T-helper 1 cell (primary cell): ENCODE results near the gene TSPO.

ENCODE experiments used
- DNase-seq, 5 donors: peaks; one replicate each; pipeline ENCODE4 v3.0.0-alpha.2; 2012 to 2020

TSPO gene

DNA sequence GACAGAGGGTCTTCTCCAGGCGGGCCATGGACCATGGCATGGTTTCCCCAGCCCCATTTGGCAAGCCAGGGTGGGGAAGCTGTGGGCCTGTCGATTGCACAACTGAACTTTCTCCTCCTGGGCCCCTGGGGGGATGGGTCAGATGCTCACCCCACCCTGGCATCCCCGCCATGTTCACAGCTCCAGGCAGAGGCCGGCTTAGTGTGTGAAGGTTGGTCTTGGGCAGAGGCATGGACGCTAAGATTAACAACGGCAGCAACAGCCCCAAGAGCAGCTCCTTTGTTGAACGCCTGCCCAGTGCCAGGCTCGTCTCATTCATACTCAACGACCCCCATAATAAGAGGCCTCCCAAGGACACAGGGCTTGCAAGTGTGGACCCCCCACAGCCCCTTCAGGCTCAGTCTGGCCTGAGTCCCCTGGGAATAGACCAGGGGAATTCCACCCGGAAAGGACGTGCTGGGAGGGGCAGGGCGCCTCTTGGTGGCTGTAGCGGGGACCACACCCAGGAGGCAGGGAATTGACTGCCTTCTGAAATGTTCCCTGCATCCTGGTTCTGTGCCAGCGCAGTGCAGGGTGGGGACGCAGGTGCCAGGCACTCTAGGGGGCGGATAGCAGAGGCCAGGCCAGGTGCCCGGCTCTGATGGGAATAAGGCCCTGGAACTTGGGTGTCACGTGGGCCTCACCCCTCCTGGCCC is 8.3 kb downstream of the TSPO start:
- DNase-seq: no peak

DNA sequence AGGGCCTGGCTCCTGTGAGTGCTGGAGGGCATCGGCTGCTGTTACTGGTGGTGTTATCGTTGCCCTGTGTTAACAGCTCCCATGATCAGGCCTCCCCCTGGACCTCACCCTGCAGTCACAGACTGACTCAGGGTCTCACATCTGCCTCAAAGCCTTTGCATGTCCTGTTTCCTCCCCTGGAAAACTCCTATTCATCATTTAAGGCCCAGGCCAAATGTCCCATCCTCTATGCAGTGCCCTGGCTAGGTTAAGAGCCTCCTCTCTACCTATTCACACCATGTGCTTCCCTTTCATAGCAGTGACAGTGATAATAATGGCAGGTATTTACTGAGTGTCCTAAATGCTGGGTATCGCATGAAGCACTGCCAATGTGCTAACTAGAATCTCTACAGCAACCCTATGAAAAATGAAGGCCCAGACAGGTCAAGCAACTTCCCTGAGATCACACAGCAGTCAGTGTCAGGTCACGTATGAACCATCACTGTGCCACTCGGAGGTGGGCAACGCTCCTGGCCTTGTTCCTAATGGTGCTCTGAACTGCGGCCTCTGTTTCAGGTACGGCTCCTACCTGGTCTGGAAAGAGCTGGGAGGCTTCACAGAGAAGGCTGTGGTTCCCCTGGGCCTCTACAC is 9.3 kb downstream of the TSPO start:
- DNase-seq: no peak

DNA sequence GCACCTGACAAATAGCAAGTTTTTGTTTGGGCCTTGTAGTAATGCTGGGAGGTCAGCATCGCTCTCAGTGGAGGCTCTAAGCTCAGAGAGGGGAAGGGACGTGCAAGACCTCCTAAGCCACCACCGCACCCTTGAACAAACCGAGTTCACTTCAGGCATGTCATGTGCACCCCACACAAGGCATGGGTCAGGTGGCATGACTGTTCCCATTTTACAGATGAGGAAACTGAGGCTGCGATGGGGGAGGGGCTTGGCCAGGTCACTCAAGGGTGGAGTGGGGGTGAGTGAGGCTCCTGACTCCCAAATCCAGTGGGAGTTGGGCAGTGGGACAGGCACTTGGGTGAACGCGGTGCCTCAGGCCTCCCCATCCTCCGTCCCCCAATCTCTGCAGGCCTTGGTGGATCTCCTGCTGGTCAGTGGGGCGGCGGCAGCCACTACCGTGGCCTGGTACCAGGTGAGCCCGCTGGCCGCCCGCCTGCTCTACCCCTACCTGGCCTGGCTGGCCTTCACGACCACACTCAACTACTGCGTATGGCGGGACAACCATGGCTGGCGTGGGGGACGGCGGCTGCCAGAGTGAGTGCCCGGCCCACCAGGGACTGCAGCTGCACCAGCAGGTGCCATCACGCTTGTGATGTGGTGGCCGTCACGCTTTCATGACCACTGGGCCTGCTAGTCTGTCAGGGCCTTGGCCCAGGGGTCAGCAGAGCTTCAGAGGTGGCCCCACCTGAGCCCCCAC is 11.2 kb downstream of the TSPO start:
- no peak for DNase-seq

DNA sequence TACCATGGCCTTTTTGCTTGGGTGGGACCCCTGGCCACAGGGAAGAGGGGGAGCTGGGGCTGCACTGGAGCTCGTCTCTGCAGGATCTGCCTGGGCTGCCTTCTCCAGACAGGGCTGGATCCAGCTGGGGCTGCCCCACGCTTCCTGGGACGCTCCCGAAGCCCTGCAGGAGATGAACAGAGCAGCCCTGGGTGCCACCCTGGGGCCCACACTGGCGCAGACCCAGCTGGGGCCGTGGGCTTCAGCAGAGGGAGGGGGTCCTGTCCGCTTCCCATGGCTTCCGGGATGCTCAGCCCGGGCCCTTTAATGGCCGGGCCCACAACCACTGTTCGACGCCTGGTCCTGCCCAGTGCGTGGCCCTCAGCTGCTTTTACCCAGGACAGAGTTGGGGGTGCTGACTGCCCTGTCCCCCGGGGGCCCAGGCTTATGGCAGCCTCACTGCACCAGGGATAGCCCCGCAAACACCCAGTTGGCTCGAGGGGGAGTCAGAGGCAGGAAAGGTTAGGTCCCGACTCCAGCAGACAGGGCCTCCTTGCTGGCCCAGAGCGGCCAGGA is 12.0 kb downstream of the TSPO start:
- DNase-seq: no peak

- DNase-seq: no peak
Measured at GRCh38 chr22:43164636-43165035, 13.3 kb downstream of the TSPO start.

DNA sequence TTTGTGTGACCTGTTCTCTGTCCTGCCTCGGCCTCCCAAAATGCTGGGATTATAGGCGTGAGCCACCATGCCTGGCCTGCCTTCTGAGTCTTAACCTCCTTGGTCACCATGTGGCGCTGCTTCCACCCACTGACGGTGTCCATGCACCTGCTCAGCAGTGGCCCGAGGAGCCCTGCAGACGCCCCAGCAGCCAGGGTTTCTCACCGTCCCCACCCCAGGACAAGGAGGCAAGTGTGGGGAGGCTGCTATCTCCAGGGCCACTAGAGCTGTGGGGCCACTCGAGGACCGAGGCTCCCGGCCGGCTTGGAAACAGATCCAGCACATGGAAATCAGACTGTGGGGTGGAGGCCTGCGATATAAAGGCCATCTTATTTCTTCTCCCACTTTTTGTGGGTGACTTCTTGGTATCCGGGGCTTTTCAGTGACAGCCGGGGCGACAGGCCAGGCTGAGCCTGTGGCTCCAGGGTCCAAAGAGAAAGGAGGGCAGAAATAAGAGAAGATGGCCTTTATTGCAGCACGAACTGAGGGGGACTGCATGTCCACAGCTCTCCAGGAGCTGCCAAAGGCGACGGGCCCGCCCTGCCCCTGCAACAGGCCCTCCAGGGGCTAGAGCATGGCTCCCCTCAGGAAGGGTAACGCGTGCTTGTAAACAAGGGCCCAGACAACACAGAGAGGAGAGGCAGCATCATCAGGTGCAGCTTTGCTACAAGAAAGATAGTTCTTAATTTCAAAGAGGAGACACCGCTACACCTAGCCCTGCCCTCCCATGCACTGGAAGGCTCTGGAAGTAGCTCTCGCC is 15.0 kb downstream of the TSPO start:
- DNase-seq: no peak

- DNase-seq: no peak
Measured at GRCh38 chr22:43167001-43167589, 15.7 kb downstream of the TSPO start.

GRCh38 chr22:43168471-43169309 is 17.3 kb downstream of the TSPO start:
- no peak for DNase-seq

GRCh38 chr22:43169310-43170130 is 18.2 kb downstream of the TSPO start:
- no peak for DNase-seq

DNA sequence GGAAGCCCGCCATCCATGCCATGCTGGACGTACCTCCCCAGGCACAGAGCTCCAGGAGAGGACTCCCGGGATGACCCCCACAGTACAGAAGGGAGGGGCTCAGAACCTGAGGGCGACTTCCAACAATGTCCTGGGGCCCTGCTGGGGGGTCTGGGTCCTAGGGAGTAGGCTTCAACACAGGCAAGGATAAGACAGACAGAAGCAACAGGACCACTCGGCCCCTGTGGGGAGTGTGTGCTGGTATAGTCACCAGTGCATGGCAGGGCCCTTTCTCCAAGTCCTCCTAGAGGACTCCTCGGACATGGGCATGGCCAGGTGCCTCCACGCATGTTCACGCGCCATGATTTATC is 18.7 kb downstream of the TSPO start:
- no peak for DNase-seq

DNA sequence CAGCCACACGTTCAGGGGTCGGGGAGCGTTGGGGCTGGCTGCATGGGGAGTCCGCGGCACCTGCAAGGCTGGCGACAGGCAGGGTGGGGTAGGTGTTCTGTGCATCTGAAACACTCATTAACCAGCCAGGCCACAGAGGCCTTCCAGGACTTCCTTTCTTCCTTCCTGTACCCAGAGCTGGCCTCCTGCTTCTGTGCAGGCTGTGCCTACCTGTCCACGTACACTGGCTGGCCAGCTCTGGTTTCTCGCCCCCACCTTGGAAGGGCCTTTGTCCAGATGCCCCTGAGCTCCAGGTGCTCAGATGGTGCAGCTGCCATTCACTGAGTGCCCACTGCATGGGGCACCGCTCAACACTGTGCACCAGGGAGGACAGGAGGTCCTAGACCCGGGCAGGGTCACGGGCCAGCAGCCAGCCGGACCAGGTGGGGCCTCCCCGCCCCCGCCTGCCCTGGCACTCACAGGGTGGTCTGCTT is 19.7 kb downstream of the TSPO start:
- DNase-seq: no peak

DNA sequence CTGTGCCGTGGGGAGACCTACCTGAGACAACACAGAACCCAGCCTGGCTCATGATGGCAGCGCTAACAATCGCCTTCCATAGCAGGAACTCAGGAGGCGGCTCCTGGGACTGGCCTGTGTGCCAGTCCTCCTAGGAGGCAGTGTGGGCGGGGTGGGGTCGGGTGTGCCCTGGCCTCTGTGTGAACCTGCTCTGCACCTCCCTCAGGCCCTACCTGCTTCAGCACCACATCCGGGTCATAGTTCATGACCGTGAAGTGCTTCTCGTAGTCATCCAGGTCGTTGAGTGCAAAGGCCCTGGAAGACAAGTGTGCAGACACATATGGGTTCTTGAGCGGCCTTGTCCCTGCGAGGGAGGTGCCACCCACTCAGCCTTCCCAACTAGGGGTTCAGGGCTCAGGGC is 20.2 kb downstream of the TSPO start:
- DNase-seq: no peak

DNA sequence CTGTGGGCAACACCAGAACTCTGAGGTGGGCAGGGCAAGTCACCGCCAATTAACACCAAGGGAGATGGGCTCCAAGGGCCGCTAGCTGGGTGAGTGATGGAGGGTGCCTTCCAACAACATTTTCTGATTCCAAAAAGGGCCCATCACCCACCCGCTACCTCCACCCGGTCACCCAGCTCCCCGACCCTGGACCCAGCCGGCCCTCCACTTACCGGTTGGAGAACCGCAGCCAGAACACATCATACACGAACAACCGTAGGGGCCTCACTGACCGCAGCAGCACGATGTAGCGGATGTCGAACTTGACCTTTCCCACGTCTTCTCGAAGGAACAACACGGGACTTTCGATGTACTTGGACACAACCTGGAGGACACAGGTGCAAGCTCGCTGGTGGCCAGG is 20.8 kb downstream of the TSPO start:
- no peak for DNase-seq

DNA sequence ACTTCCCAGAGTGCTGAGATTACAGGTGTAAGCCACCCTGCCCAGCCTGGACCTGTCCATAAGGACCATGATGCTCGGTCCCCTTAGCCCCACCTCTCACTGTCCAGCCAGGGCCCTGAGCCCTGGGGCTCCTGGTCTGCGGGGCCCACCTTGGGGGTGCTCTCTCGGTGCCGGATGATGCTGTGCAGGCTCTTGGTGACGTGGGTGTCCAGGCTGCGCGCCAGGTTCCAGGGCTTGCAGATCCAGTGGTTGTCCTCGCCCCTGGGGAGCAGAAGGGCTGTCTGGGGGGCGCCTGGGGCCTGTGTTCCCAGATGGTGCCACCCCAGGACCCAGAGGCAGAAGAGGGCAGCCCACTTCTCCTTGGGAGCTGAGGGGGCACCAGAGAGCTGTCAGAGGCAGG is 22.2 kb downstream of the TSPO start:
- no peak for DNase-seq

DNA sequence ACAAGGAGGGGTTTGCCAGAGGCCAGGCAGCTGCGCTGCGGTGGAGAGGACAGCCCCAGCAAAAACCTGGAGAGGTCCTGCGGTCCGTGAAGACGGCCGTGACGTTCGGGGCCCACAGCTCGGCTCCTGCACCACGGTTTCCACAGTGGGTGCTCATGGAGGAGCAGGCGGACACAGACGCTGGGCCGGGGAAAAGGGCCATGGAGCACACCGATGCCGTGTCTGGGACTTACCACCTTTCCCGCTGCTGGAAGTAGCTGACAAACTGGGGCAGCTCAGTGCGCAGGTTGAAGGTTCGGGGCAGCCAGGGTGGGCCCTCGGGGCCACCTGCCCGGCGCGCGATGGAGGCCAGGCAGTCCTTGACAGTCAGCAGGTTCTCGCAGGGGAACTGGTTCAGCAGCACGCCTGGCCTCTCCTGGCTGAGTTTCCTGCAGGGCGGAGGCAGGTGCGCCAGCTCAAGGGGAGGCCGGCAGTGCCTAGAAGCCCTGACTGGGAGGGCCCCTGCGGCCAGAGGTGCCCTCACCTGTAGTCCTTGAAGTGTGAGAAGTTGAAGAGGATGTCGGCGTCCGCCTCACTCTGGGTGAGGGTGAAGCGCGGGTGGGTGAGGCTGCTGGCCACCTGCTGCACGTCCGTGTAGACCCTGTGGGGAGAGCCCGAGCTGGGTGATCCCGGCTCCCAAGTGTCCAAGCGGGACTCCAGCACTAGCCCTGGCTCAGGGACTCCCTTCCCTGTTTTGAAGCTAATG is 22.8 kb downstream of the TSPO start:
- no peak for DNase-seq

DNA sequence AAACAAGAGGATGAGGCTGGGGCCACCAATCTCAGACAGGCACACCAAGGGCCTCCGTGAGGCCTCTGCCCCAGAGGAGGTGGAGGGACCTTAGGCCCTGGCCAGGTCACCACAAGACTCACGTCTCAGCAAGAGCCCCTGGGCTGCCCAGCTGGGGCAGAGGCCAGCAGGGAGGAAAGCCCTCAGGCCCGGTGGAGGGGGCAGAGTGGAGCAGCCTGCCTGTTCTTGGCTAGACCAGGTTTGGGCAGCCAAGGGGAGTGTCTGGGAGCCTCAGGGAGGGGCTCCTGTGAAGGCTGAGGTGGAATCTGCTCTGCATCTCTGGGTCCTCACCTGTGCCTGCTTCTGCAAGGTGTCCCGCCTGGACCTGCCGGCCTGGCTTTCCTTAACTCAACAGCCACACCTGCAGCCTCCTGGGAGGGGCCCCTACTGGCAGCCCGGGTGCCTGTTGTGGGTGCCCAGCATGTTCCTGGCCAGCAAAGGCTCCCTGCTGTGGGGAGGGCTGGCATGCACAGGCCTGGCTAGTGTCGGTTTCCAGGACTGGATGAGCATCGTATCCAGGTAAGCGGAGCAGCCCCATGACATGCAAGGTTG is 23.7 kb downstream of the TSPO start:
- no peak for DNase-seq

DNA sequence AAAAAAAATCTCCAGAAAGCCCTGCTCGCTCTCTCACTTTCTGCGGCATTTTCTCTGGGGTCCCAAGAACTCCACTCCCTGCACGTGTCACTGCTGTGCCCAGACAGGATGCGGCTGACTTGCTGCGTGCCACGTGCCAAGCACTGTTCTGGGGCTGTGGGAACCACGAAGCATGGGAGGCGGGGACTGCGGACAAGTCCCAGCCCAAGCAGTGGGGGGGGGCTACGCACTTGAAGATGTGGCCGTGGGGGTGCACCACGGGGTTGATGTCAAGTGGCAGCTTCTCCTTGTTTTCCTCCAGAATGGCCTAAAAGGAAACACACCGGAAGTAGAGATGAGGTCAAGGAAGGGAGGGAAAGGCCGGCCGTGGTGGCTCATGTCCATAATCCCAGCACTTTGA is 24.7 kb downstream of the TSPO start:
- no peak for DNase-seq

- DNase-seq: no peak
Measured at GRCh38 chr22:43177479-43177878, 26.1 kb downstream of the TSPO start.

DNA sequence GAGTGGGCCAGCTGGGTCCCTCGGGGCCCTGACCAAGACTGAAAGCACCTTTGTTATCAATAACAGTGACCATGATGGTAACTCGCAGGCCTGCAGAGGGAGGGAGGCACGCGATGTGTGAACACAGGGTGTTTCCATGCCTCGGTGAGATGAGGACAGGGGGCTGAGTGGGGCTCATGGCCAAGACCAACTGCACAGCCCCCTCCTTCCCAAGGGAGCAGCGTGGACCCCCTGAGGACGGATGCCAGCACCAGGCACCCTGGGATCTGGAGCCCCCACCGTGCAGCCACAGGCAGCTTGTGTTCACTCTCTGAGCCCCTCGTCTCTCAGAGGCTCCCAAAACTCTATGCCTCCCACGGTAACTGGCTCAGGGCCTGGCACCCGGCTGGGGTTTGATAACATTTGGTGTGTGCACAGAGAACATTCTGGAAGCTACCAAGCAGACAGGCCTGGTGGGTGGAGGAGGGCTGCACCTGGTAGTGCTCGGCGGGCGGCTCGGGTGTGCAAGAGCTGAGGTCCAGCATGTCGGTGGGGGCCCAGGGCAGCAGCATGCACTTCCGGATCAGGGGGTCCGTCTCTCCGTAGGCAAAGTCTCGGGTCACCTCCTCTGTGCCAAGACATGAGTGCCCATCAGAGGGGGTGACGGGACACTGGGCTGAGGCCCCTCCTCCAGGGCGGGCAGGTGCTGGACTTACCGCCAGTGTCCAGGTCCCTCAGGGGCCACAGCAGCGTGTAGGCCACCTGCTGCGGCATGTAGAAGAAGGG is 28.0 kb downstream of the TSPO start:
- DNase-seq: no peak
